GM21526 (cell line): ENCODE results near the gene PDYN.

ENCODE experiments used
- ATAC-seq: cut with Tn5 transposase; IDR thresholded peaks from one replicate; pipeline ENCODE4 v1.9.1; 2021; ENCODE audit warnings: moderate library complexity; ENCODE audit not compliant: unreplicated experiment, low FRiP score

PDYN gene

GRCh38 chr20:1952737-1953530, 40.9 kb downstream of the PDYN start:
- no peak for ATAC-seq

- no peak for ATAC-seq
Measured at GRCh38 chr20:1951436-1952115, 42.3 kb downstream of the PDYN start.

- no peak for ATAC-seq
Measured at GRCh38 chr20:1950836-1951235, 43.0 kb downstream of the PDYN start.

GRCh38 chr20:1949347-1950100, 44.3 kb downstream of the PDYN start:
- no peak for ATAC-seq

GRCh38 chr20:1947535-1947846, 46.4 kb downstream of the PDYN start:
- no peak for ATAC-seq

- no peak for ATAC-seq
Measured at GRCh38 chr20:1946762-1947534, 46.9 kb downstream of the PDYN start.

GRCh38 chr20:1946442-1946761, 47.5 kb downstream of the PDYN start:
- no peak for ATAC-seq

- no peak for ATAC-seq
Measured at GRCh38 chr20:1945660-1946059, 48.2 kb downstream of the PDYN start.

- no peak for ATAC-seq
Measured at GRCh38 chr20:1945134-1945618, 48.7 kb downstream of the PDYN start.

GRCh38 chr20:1944345-1945091, 49.3 kb downstream of the PDYN start:
- ATAC-seq = no peak

- ATAC-seq = no peak
Measured at GRCh38 chr20:1943275-1944002, 50.4 kb downstream of the PDYN start.

GRCh38 chr20:1942486-1943274, 51.2 kb downstream of the PDYN start:
- no peak for ATAC-seq

- no peak for ATAC-seq
Measured at GRCh38 chr20:1942061-1942460, 51.8 kb downstream of the PDYN start.

GRCh38 chr20:1941226-1941625, 52.6 kb downstream of the PDYN start:
- no peak for ATAC-seq

GRCh38 chr20:1940581-1940980, 53.3 kb downstream of the PDYN start:
- ATAC-seq = no peak

GRCh38 chr20:1939270-1939595, 54.6 kb downstream of the PDYN start:
- no peak for ATAC-seq

- no peak for ATAC-seq
Measured at GRCh38 chr20:1938464-1939269, 55.2 kb downstream of the PDYN start.
